Testis (tissue), 3 donors: ENCODE data around the gene DIS3L2. TPM values are rescaled to one million over a fixed set of nuclear protein-coding genes. Genes with fewer than 3 reads are reported as not detected.
"Not testable (repeated sequence)": the region's sequence is repeated elsewhere in the genome, so short reads cannot be mapped to it uniquely, and the experiment has no call there.

Experiments used
- DNase-seq: peaks from one replicate; pipeline ENCODE4 v3.0.0-alpha.2; 2019
- H3K27ac ChIP-seq, 2 donors: fragments of 200-600 bp; sonication (generic); one replicate each; pipeline ENCODE4 v1.5.1; 2019
- H3K27me3 ChIP-seq: fragments of 200-600 bp; sonication (generic); one replicate; pipeline ENCODE4 v1.5.1; 2019
- H3K36me3 ChIP-seq: fragments of 200-600 bp; sonication (generic); one replicate; pipeline ENCODE4 v1.5.1; 2017; ENCODE audit warnings: low read depth; ENCODE audit errors: missing control alignments
- H3K4me1 ChIP-seq: fragments of 200-600 bp; sonication (generic); one replicate; pipeline ENCODE4 v1.5.1; 2019
- H3K4me3 ChIP-seq, 2 donors: fragments of 200-600 bp; sonication (generic); one replicate each; pipeline ENCODE4 v1.5.1; 2017 to 2019
- H3K9me3 ChIP-seq: fragments of 200-600 bp; sonication (generic); one replicate; pipeline ENCODE4 v1.5.1; 2017
- POLR2A ChIP-seq: fragments of 450-650 bp; IDR thresholded peaks from one replicate; pipeline ENCODE4 v1.6.1; 2017; ENCODE audit warnings: antibody characterized with exemption, mild to moderate bottlenecking, moderate library complexity
- WGBS, 2 donors: methylation state at CpG; one replicate each; pipeline ENCODE4 v1.1.5; 2018; 5-methylcytosine and 5-hydroxymethylcytosine counted together
- intact Hi-C: fragments of 100-400 bp; cut with DNase I; formaldehyde crosslinking; loops from one replicate; pipeline ENCODE4 v1.15.1; 2023; ENCODE audit warnings: low total_unique reads
- polyA plus RNA-seq: library from polyadenylated mRNA; stranded (reverse); fragments of 350-450 nt; fragmentation: Illumina TruSeq; extraction: RNeasy Lipid Tissue Mini Kit (QIAGEN cat#74804); gene quantifications from one replicate; pipeline ENCODE4 v1.2.3, GENCODE V29; 2014; ENCODE audit warnings: low read depth, low replicate concordance; ENCODE audit not compliant: insufficient read depth
- total RNA-seq, 2 donors: library from RNA; depleted of rRNA; stranded (reverse); fragments of >200 nt; gene quantifications; one replicate each; pipeline ENCODE4 v1.2.3, GENCODE V29; 2016
- TF ChIP-seq, protein P1 (sequence below), 3 experiments: fragments of 450-650 bp in 2 of 3; fragments of 200-600 bp in 1 of 3; sonication (generic) in 1 of 3; IDR thresholded peaks; one replicate each; pipeline ENCODE4 v1.5.1; 2016 to 2019; ENCODE audit warnings: antibody characterized with exemption in 3 of 3, mild to moderate bottlenecking in 2 of 3, moderate library complexity in 1 of 3

The DIS3L2 gene
- total and polyA plus RNA-seq, 3 donors from 2014 or later, result 32.5 to 80.7 (median 70.4) TPM

DNA sequence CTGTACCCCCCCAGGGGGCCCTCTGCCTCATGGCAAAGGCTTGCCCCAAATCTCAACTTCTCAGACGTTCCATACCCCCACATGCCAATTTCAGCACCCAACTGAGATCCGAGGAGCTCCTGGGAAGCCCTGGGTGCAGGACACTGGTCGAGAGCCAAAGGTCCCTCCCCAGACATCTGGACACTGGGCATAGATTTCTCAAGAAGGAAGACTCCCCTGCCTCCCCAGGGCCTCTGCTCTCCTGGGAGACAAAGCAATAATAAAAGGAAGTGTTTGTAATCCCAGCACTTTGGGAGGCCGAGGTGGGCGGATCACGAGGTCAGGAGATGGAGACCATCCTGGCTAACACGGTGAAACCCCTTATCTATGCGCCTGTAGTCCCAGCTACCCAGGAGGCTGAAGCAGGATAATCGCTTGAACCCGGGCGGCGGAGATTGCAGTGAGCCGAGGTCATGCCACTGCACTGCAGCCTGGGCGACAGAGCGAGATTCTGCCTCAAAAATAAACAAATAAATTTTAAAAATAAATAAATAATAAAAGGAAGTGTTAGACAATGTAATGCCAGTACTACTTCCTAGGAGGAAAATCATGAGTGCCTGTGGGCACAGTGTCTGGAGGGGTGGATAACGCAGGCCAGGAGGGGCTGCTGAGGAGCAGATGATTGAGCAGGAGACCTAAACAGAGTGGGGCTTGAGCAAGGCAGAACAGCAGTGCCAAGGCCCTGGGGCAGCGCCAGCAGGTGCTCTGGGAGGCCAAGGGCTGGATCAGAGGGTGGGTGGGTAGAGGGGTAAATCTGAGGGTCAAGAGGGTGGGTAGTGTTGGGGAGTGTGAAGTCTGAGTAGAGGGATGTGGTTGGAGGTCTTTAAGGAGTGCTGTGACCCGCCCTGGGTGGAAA lies 421.1 kb downstream of the DIS3L2 start:
- DNase-seq, result no peak
- Histone ChIP-seq H3K9me3 (no peaks in the 10 kb centered on the region), H3K36me3 (no peaks in the 10 kb centered on the region), H3K27me3 (no peaks in the 10 kb centered on the region), H3K4me1 (peaks cover 7% of the 10 kb centered on the region), H3K4me3 (no peak overlapping the region), H3K27ac (no peak overlapping the region)
- TF ChIP-seq, protein P1, sequence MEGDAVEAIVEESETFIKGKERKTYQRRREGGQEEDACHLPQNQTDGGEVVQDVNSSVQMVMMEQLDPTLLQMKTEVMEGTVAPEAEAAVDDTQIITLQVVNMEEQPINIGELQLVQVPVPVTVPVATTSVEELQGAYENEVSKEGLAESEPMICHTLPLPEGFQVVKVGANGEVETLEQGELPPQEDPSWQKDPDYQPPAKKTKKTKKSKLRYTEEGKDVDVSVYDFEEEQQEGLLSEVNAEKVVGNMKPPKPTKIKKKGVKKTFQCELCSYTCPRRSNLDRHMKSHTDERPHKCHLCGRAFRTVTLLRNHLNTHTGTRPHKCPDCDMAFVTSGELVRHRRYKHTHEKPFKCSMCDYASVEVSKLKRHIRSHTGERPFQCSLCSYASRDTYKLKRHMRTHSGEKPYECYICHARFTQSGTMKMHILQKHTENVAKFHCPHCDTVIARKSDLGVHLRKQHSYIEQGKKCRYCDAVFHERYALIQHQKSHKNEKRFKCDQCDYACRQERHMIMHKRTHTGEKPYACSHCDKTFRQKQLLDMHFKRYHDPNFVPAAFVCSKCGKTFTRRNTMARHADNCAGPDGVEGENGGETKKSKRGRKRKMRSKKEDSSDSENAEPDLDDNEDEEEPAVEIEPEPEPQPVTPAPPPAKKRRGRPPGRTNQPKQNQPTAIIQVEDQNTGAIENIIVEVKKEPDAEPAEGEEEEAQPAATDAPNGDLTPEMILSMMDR (IDR thresholded peaks at IDR 0.05), result no peak
- TF ChIP-seq POLR2A, result no peak
- WGBS, 2 donors, result 61 to 64% methylated on average over 18 of the region's 18 CpGs
- intact Hi-C loops, result no loop called here

DNA sequence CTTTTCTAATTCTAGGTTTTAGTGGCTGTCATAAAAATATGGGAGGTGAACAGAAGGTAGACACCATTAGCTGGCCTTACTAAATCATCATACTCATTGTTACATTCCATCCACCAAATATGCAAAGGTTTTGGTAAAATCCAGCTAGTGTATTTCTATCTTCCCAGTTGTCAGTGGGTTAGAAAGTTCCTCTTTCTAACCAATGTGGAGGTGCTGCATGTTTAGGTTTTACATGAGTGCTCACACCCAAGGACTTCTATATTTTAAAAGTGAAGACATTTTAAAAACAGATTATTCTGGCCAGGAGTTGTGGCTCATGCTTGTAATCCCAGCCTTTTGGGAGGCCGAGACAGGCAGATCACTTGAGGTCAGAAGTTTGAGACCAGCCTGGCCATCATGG lies 423.0 kb downstream of the DIS3L2 start:
- H3K27ac ChIP-seq, result no peak overlapping the region
- no peaks in the 10 kb centered on the region for H3K9me3 ChIP-seq
- no peak for DNase-seq
- H3K4me3 ChIP-seq, result no peak overlapping the region
- peaks cover 7% of the 10 kb centered on the region for H3K4me1 ChIP-seq
- intact Hi-C loops, result no loop called here
- no peak for TF ChIP-seq POLR2A
- TF ChIP-seq, protein P1 (IDR thresholded peaks at IDR 0.05), result no peak
- no peaks in the 10 kb centered on the region for H3K36me3 ChIP-seq
- WGBS, 2 donors, result 86 to 95% methylated on average over 1 of the region's 1 CpG
- H3K27me3 ChIP-seq, result no peaks in the 10 kb centered on the region

DNA sequence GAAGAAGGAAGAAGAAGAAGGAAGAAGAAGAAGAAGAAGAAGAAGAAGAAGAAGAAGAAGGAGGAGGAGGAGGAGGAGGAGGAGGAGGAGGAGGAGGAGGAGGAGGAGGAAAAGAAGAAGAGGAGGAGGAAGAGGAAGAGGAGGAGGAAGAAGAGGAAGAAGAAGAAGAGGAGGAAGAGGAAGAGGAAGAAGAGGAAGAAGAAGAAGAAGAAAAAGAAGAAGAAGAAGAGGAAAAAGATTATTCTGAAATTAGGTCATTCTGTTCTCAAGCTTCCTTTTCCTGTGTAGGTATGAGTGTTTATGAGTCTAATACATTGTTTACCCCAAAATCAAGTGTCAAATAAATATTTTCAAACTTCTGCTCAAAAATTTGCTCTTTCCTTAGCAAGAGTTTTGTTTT lies 423.5 kb downstream of the DIS3L2 start:
- H3K27me3 ChIP-seq, H3K9me3 ChIP-seq, H3K4me3 ChIP-seq, H3K36me3 ChIP-seq, intact Hi-C loops, H3K4me1 ChIP-seq, H3K27ac ChIP-seq, DNase-seq: not testable (repeated sequence)

DNA sequence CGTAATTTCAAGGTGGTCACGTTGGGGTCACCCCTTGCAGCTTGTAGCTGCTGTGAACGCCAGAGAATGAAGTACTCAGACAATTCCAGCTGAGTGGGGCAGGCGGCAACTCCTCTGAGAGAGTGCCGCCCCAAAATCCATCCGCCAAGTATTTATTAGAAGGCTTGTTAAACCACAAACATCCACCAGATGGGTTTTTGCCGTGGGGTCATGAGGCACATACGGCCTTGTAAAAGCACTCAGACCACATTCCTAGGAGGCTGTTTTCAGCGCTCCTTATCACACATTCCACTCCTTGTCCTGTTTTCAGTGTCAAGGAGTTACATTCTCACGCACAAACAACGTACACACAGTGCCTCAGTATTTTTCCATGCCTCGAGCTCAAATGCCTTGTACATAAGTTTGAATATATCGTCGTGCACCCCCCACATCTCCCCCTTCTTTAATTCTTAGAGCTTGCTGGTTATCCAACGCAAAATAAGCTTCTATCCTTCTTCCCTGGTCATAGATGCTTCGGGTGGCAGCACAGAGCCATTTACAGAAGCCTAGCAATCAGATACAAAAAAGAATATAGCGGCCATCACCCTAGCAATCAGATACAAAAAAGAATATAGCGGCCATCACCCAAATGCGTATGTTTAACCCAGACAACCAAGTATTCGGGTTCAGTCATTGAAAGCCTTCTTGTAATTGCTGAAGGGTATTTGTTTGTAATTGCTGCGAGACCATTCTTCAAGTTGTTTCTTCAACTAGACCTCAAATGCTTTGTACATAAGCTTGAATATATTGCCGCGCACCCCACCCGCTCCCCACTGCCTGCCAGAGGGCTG lies 424.4 kb downstream of the DIS3L2 start:
- peak; percentile 56 for DNase-seq
- 6 to 12% methylated on average over 24 of the region's 24 CpGs for WGBS, 2 donors
- no peaks in the 10 kb centered on the region for H3K27me3 ChIP-seq

DNA sequence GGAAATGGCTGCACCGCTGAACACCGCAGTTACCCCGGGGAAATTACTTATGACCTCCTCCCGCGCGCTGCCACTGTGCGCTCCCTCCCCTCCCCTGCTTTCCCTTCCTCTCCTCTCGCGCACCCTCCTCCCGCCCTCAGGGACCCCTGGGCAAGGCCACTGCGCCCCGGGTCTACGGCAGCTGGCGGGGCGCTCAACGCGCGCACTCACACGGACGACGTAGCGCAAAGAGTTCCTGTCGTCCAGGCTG lies 424.9 kb downstream of the DIS3L2 start:
- Histone ChIP-seq H3K36me3 (no peaks in the 10 kb centered on the region), H3K27me3 (no peaks in the 10 kb centered on the region), H3K4me1 (peaks cover 7% of the 10 kb centered on the region), H3K9me3 (no peaks in the 10 kb centered on the region), H3K27ac (no peak overlapping the region), H3K4me3 (peak overlapping the region; percentile 0 to 38)
- intact Hi-C loops, result no loop called here
- no peak for TF ChIP-seq POLR2A
- TF ChIP-seq, protein P1 (IDR thresholded peaks at IDR 0.05), result no peak
- no peak for DNase-seq
- WGBS, 2 donors, result 4 to 13% methylated on average over 16 to 23 of the region's 23 CpGs

More for the DNA sequence above, 424.4 kb downstream of the DIS3L2 start:
- Histone ChIP-seq H3K36me3 (no peaks in the 10 kb centered on the region), H3K9me3 (no peaks in the 10 kb centered on the region), H3K27ac (no peak overlapping the region), H3K4me3 (peak overlapping the region in 1 of 2 donors; percentile 38), H3K4me1 (peaks cover 7% of the 10 kb centered on the region)
- no peak for TF ChIP-seq POLR2A
- TF ChIP-seq, protein P1 (IDR thresholded peaks at IDR 0.05), result no peak
- intact Hi-C loops, result no loop called here
